H1 (cell line): Measurements from ENCODE around the gene PSAP. TPM values are rescaled to one million over a fixed set of nuclear protein-coding genes. Genes with fewer than 3 reads are reported as not detected.
A peak's percentile ranks its signal among the peaks of the same experiment; 100 is the strongest.

Source experiments
- CTCF ChIA-PET: fragments of 300-600 bp; sonication (Branson Sonifier 250); formaldehyde crosslinking; loops from one replicate; lab custom pipeline; 2021; ENCODE audit not compliant: partially characterized antibody; lab: Charles Lee
- POLR2A ChIA-PET: fragments of 300-600 bp; sonication (Branson Sonifier 250); formaldehyde crosslinking; loops from one replicate; lab custom pipeline; 2021; ENCODE audit warnings: inconsistent platforms; ENCODE audit not compliant: partially characterized antibody; lab: Charles Lee
- DNase-seq, 2 experiments: peaks; one replicate each; pipeline versions ENCODE4 v3.0.0 to v3.0.0-alpha.2; 2010 to 2022; ENCODE audit warnings: low spot score in 2 of 2, low read depth in 1 of 2, mixed read lengths in 1 of 2
- FAIRE-seq: peaks from 2 replicates; lab custom pipeline; 2011; peaks lifted over from hg19 to GRCh38; lab: Jason Lieb, UNC
- H2AFZ ChIP-seq: 2 replicates; pipeline ENCODE4 v1.8.1; 2012; ENCODE audit warnings: low read length, inconsistent platforms
- H2AK5ac ChIP-seq: 2 replicates; pipeline ENCODE4 v1.6.1; 2013; ENCODE audit warnings: low read depth, low read length
- H2BK120ac ChIP-seq: replicated peaks from 2 replicates; pipeline ENCODE3; 2013; ENCODE audit warnings: low read depth, low read length, inconsistent platforms
- H2BK12ac ChIP-seq: 2 replicates; pipeline ENCODE4 v1.6.1; 2013; ENCODE audit warnings: low read depth, low read length
- H2BK15ac ChIP-seq: 2 replicates; pipeline ENCODE4 v1.6.1; 2013; ENCODE audit warnings: low read length
- H2BK20ac ChIP-seq: 2 replicates; pipeline ENCODE4 v1.6.1; 2013; ENCODE audit warnings: low read length
- H2BK5ac ChIP-seq: 2 replicates; pipeline ENCODE4 v1.6.1; 2013; ENCODE audit warnings: low read depth, low read length
- H3K14ac ChIP-seq: 2 replicates; pipeline ENCODE4 v1.6.1; 2013; ENCODE audit warnings: inconsistent platforms; ENCODE audit not compliant: insufficient read length
- H3K18ac ChIP-seq: 2 replicates; pipeline ENCODE4 v1.6.1; 2013; ENCODE audit warnings: low read length; ENCODE audit errors: extremely low read depth
- H3K23ac ChIP-seq: 2 replicates; pipeline ENCODE4 v1.6.1; 2013; ENCODE audit warnings: inconsistent platforms; ENCODE audit not compliant: insufficient read length
- H3K23me2 ChIP-seq: 2 replicates; pipeline ENCODE4 v1.6.1; 2013; ENCODE audit warnings: low read depth, low read length
- H3K27ac ChIP-seq: 2 replicates; pipeline ENCODE4 v1.6.1; 2011; ENCODE audit warnings: low read depth, low read length, inconsistent platforms
- H3K27me3 ChIP-seq, 4 experiments: replicated peaks in 1 of 4; 1 replicate in 1 of 4; 2 replicates in 3 of 4; pipeline versions ENCODE4 v1.6.1 to v1.8.1; 2011 to 2013; ENCODE audit warnings: low read length in 3 of 4, mild to moderate bottlenecking in 3 of 4, inconsistent platforms in 2 of 4, mixed read lengths in 2 of 4, moderate library complexity in 1 of 4; ENCODE audit not compliant: control insufficient read depth in 3 of 4, insufficient read depth in 3 of 4; ENCODE audit errors: extremely low read depth in 1 of 4
- H3K36me3 ChIP-seq, 4 experiments: 2 replicates each; pipeline versions ENCODE4 v1.6.1 to v1.8.1; 2011 to 2013; ENCODE audit warnings: mild to moderate bottlenecking in 4 of 4, low read length in 3 of 4, moderate library complexity in 2 of 4, control low read depth in 1 of 4, inconsistent platforms in 1 of 4; ENCODE audit not compliant: insufficient read depth in 4 of 4, control insufficient read depth in 2 of 4
- H3K4ac ChIP-seq: replicated peaks from 2 replicates; pipeline ENCODE3; 2013; ENCODE audit warnings: low read length, low read depth, mixed read lengths, inconsistent platforms; ENCODE audit not compliant: insufficient read length
- H3K4me1 ChIP-seq, 4 experiments: replicated peaks in 1 of 4; 1 replicate in 1 of 4; 2 replicates in 3 of 4; pipeline versions ENCODE4 v1.6.1 to v1.8.1; 2011 to 2013; ENCODE audit warnings: low read length in 3 of 4, inconsistent platforms in 2 of 4, mixed read lengths in 1 of 4; ENCODE audit not compliant: insufficient read depth in 4 of 4, control insufficient read depth in 3 of 4
- H3K4me2 ChIP-seq, 2 experiments: 2 replicates each; pipeline versions ENCODE4 v1.6.1 to v1.8.1; 2011 to 2013; ENCODE audit warnings: low read depth in 2 of 2, low read length in 2 of 2, control low read depth in 1 of 2, inconsistent platforms in 1 of 2, mild to moderate bottlenecking in 1 of 2; ENCODE audit not compliant: insufficient read depth in 1 of 2
- H3K4me3 ChIP-seq, 4 experiments: fragments of 200-600, 300-600 bp in 1 of 4; sonication (generic), shearing (Covaris generic), sonication (Bioruptor Twin) in 1 of 4; 2 replicates each; pipeline versions ENCODE4 v1.5.1 to v1.8.1; 2011 to 2016; ENCODE audit warnings: low read length in 4 of 4, low read depth in 3 of 4, control low read depth in 2 of 4, inconsistent platforms in 2 of 4, mild to moderate bottlenecking in 2 of 4, mixed read lengths in 1 of 4, moderate library complexity in 1 of 4; ENCODE audit not compliant: insufficient read depth in 2 of 4; ENCODE audit errors: extremely low read depth in 1 of 4
- H3K56ac ChIP-seq: replicated peaks from 2 replicates; pipeline ENCODE3; 2013; ENCODE audit warnings: low read depth, mild to moderate bottlenecking, mixed read lengths, low read length, inconsistent platforms; ENCODE audit not compliant: insufficient read length
- H3K79me1 ChIP-seq: 2 replicates; pipeline ENCODE4 v1.6.1; 2013; ENCODE audit warnings: low read depth, low read length, control low read depth
- H3K79me2 ChIP-seq, 2 experiments: 2 replicates each; pipeline versions ENCODE4 v1.6.1 to v1.8.1; 2012 to 2013; ENCODE audit warnings: low read length in 2 of 2, mild to moderate bottlenecking in 2 of 2, inconsistent platforms in 1 of 2; ENCODE audit not compliant: insufficient read depth in 2 of 2, control insufficient read depth in 1 of 2
- H3K9ac ChIP-seq, 4 experiments: replicated peaks in 1 of 4; 1 replicate in 1 of 4; 2 replicates in 3 of 4; pipeline versions ENCODE4 v1.6.1 to v1.8.1; 2011 to 2013; ENCODE audit warnings: low read depth in 3 of 4, low read length in 3 of 4, control low read depth in 2 of 4, mild to moderate bottlenecking in 2 of 4, moderate library complexity in 2 of 4, inconsistent platforms in 1 of 4; ENCODE audit errors: extremely low read depth in 1 of 4
- H3K9me3 ChIP-seq, 2 experiments: 2 replicates each; pipeline versions ENCODE4 v1.6.1 to v1.8.1; 2012 to 2013; ENCODE audit warnings: mild to moderate bottlenecking in 2 of 2, moderate library complexity in 2 of 2, control low read depth in 1 of 2, inconsistent platforms in 1 of 2, low read depth in 1 of 2, low read length in 1 of 2, mixed read lengths in 1 of 2; ENCODE audit not compliant: insufficient read depth in 2 of 2
- H4K20me1 ChIP-seq, 2 experiments: replicated peaks in 1 of 2; 2 replicates each; pipeline versions ENCODE3 to v1.8.1; 2011 to 2013; ENCODE audit warnings: inconsistent platforms in 2 of 2, low read length in 2 of 2, mild to moderate bottlenecking in 1 of 2; ENCODE audit not compliant: insufficient read depth in 2 of 2, control insufficient read depth in 1 of 2
- H4K5ac ChIP-seq: 2 replicates; pipeline ENCODE4 v1.6.1; 2013; ENCODE audit warnings: low read length, low read depth, mixed read lengths, inconsistent platforms; ENCODE audit not compliant: insufficient read length
- H4K8ac ChIP-seq: 2 replicates; pipeline ENCODE4 v1.8.0; 2013; ENCODE audit warnings: mild to moderate bottlenecking, moderate library complexity, low read length, inconsistent platforms; ENCODE audit not compliant: insufficient read depth; ENCODE audit errors: extremely low read depth
- H4K91ac ChIP-seq: replicated peaks from 2 replicates; pipeline ENCODE3; 2013; ENCODE audit warnings: low read length, mixed read lengths, inconsistent platforms; ENCODE audit not compliant: insufficient read length
- BRCA1 ChIP-seq: IDR thresholded peaks from 2 replicates; pipeline ENCODE4 v1.6.1; 2012; ENCODE audit warnings: low read depth, low read length, improper control_type of control experiment
- CBX8 ChIP-seq: fragments of 300-800, 300-1000 bp; sonication (generic); IDR thresholded peaks from 2 replicates; pipeline ENCODE4 v1.7.1; 2016; ENCODE audit warnings: low read depth, low read length, borderline replicate concordance
- CREB1 ChIP-seq: IDR thresholded peaks from 2 replicates; pipeline ENCODE4 v1.6.1; 2012; ENCODE audit warnings: inconsistent platforms
- NRF1 ChIP-seq: IDR thresholded peaks from 2 replicates; pipeline ENCODE4 v1.6.1; 2011; ENCODE audit warnings: mild to moderate bottlenecking, low read depth, low read length, improper control_type of control experiment
- RXRA ChIP-seq: IDR thresholded peaks from 2 replicates; pipeline ENCODE4 v1.6.1; 2011; ENCODE audit warnings: low read depth, mild to moderate bottlenecking, low read length, moderate library complexity; ENCODE audit not compliant: insufficient read depth
- SP1 ChIP-seq: IDR thresholded peaks from 2 replicates; pipeline ENCODE4 v1.6.1; 2011; ENCODE audit warnings: low read depth, low read length
- SP4 ChIP-seq: IDR thresholded peaks from 2 replicates; pipeline ENCODE4 v1.6.1; 2012; ENCODE audit warnings: low read length, inconsistent platforms
- TCF12 ChIP-seq: IDR thresholded peaks from 2 replicates; pipeline ENCODE4 v1.6.1; 2011; ENCODE audit warnings: low read depth, mild to moderate bottlenecking, low read length
- ZNF274 ChIP-seq: IDR thresholded peaks from 2 replicates; pipeline ENCODE4 v1.7.0; 2012; ENCODE audit warnings: low read length, borderline replicate concordance; ENCODE audit errors: extremely low read depth
- whole genome bisulfite sequencing, 2 experiments: shearing (Covaris generic) in 1 of 2; methylation state at CpG; one replicate each; pipeline versions ENCODE4 v1.1.6 to v1.1.7; 2013 to 2015; ENCODE audit warnings: low lambda C conversion rate in 2 of 2, mixed read lengths in 2 of 2, inconsistent platforms in 1 of 2, low coverage in 1 of 2, missing lambda C conversion rate in 1 of 2; ENCODE audit not compliant: insufficient replicate concordance in 2 of 2, insufficient coverage in 1 of 2, insufficient read length in 1 of 2; ENCODE audit errors: extremely low coverage in 1 of 2, missing lambda C conversion rate in 1 of 2; 5-methylcytosine and 5-hydroxymethylcytosine counted together
- polyA plus RNA-seq, 7 experiments: library from polyadenylated mRNA; depleted of rRNA in 3 of 7; stranded (reverse) in 5 of 7; unstranded in 2 of 7; fragments of >200 nt in 5 of 7; fragments of 200-250 nt in 2 of 7; gene quantifications; 1 replicate in 5 of 7; 2 replicates in 1 of 7; 4 replicates in 1 of 7; pipeline versions ENCODE4 v1.2.1 to v1.2.3, GENCODE V29; 2011 to 2013; ENCODE audit warnings: missing spikeins in 2 of 7, mixed read lengths in 2 of 7
- total RNA-seq: library from RNA; stranded (reverse); fragmentation: NEBNext Ultra II Directional; extraction: Animal tissue kit (Norgen Biotek cat#: 25700); gene quantifications from 2 replicates; pipeline ENCODE4 v1.2.1, GENCODE V29; 2021

Gene PSAP
- total and polyA plus RNA-seq, 2 of the 8 experiments (the other 6 are each of a cell fraction or from before 2014, with no cell fraction given) = 386 to 504 TPM

GRCh38 chr10:71812913-71813590 is 38.0 kb downstream of the PSAP start:
- peaks cover 2 to 5% of the 10 kb centered on the region in 2 experiments for H4K20me1 ChIP-seq
- H4K91ac ChIP-seq = no peak overlapping the region
- H2BK5ac ChIP-seq = peak overlapping the region; percentile 63; the same call in 1 of the 2 replicates
- no peaks in the 10 kb centered on the region for H3K23me2 ChIP-seq
- H4K8ac ChIP-seq = no peak overlapping the region
- H2BK12ac ChIP-seq = no peak overlapping the region
- 84% methylated on average over 9 of the region's 11 CpGs; no CpG with 5 or more reads in 1 of the 2 experiments for WGBS, 2 experiments
- no peak for TF ChIP-seq SP4
- TF ChIP-seq BRCA1 = no peak
- no peak for TF ChIP-seq SP1
- no peak for TF ChIP-seq CBX8
- no peak for TF ChIP-seq NRF1
- TF ChIP-seq RXRA = no peak
- TF ChIP-seq ZNF274 = no peak
- no peak for TF ChIP-seq CREB1
- no peak for TF ChIP-seq TCF12
- no peak overlapping the region for H3K9ac ChIP-seq
- H3K14ac ChIP-seq = no peak overlapping the region
- no peak overlapping the region for H3K4me2 ChIP-seq
- H2BK20ac ChIP-seq = no peak overlapping the region
- no peaks in the 10 kb centered on the region for H3K79me1 ChIP-seq
- no peak overlapping the region for H2BK15ac ChIP-seq
- no peak for FAIRE-seq
- peaks cover 0 to 3% (median 0%) of the 10 kb centered on the region in 4 experiments; a peak in 1 of 7 replicates for H3K4me1 ChIP-seq
- ChIA-PET CTCF (interaction anchor here (0.6 to 5.2 kb wide), 26 partner anchors 10 to 499 kb away, joined by 3 to 30 read pairs (median 5); no protein-coding TSS in a partner anchor), POLR2A (interaction anchor here (0.9 to 2.9 kb wide), 5 partner anchors 7 to 94 kb away, joined by 3 to 10 read pairs (median 6); partner anchors contain the start of genes C10orf105 and PSAP)
- no peak overlapping the region for H2AK5ac ChIP-seq
- no peak overlapping the region for H3K4me3 ChIP-seq
- H3K79me2 ChIP-seq = no peaks in the 10 kb centered on the region
- no peak overlapping the region for H3K27ac ChIP-seq
- no peak overlapping the region for H2BK120ac ChIP-seq
- no peak overlapping the region for H4K5ac ChIP-seq
- no peak overlapping the region for H2AFZ ChIP-seq
- H3K23ac ChIP-seq = no peak overlapping the region
- no peaks in the 10 kb centered on the region for H3K9me3 ChIP-seq
- DNase-seq = no peak
- H3K4ac ChIP-seq = no peak overlapping the region
- no peak overlapping the region for H3K56ac ChIP-seq
- H3K18ac ChIP-seq = no peak overlapping the region; the same call in 1 of the 2 replicates
- H3K36me3 ChIP-seq = peaks cover 14 to 29% (median 23%) of the 10 kb centered on the region in 4 experiments; a peak in 7 of 8 replicates
- no peaks in the 10 kb centered on the region for H3K27me3 ChIP-seq
